Mucosa of stomach (tissue), 1 donor: Measurements from ENCODE around the gene NTM.

ENCODE experiments used
- H3K27me3 ChIP-seq: one replicate; pipeline ENCODE4 v1.7.0; 2013; ENCODE audit warnings: mild to moderate bottlenecking, low read length; ENCODE audit not compliant: control insufficient read depth, insufficient read depth
- H3K36me3 ChIP-seq: one replicate; pipeline ENCODE4 v1.7.0; 2013; ENCODE audit warnings: low read length; ENCODE audit not compliant: control insufficient read depth, insufficient read depth
- H3K4me1 ChIP-seq: one replicate; pipeline ENCODE4 v1.7.0; 2013; ENCODE audit warnings: mild to moderate bottlenecking, low read length; ENCODE audit not compliant: control insufficient read depth, insufficient read depth
- H3K4me3 ChIP-seq: one replicate; pipeline ENCODE4 v1.7.0; 2013; ENCODE audit warnings: low read length
- H3K9ac ChIP-seq: one replicate; pipeline ENCODE4 v1.7.0; 2013; ENCODE audit warnings: mild to moderate bottlenecking, low read length, moderate library complexity
- H3K9me3 ChIP-seq: one replicate; pipeline ENCODE4 v1.7.0; 2013; ENCODE audit warnings: mild to moderate bottlenecking, low read length, moderate library complexity; ENCODE audit not compliant: control insufficient read depth
- donor health status: Pancreatic carcinoma.

Gene NTM

GRCh38 chr11:131871006-131871405 lies 500.6 kb downstream of the NTM start:
- Histone ChIP-seq H3K4me1 (no peaks in the 10 kb centered on the region), H3K4me3 (no peak overlapping the region), H3K36me3 (no peaks in the 10 kb centered on the region), H3K9ac (no peak overlapping the region), H3K9me3 (no peaks in the 10 kb centered on the region), H3K27me3 (no peaks in the 10 kb centered on the region)

GRCh38 chr11:131874070-131874469 lies 503.7 kb downstream of the NTM start:
- H3K27me3 ChIP-seq = no peaks in the 10 kb centered on the region
- H3K4me3 ChIP-seq = no peak overlapping the region
- H3K36me3 ChIP-seq = no peaks in the 10 kb centered on the region
- H3K9me3 ChIP-seq = no peaks in the 10 kb centered on the region
- no peak overlapping the region for H3K9ac ChIP-seq
- H3K4me1 ChIP-seq = no peaks in the 10 kb centered on the region

- H3K36me3 ChIP-seq = no peaks in the 10 kb centered on the region
- H3K27me3 ChIP-seq = no peaks in the 10 kb centered on the region
- H3K9ac ChIP-seq = no peak overlapping the region
- no peak overlapping the region for H3K4me3 ChIP-seq
- no peaks in the 10 kb centered on the region for H3K9me3 ChIP-seq
- no peaks in the 10 kb centered on the region for H3K4me1 ChIP-seq
Measured at GRCh38 chr11:131875611-131876010, 505.2 kb downstream of the NTM start.

GRCh38 chr11:131877246-131877942 lies 507.0 kb downstream of the NTM start:
- no peaks in the 10 kb centered on the region for H3K9me3 ChIP-seq
- H3K27me3 ChIP-seq = no peaks in the 10 kb centered on the region
- no peaks in the 10 kb centered on the region for H3K4me1 ChIP-seq
- H3K9ac ChIP-seq = no peak overlapping the region
- no peak overlapping the region for H3K4me3 ChIP-seq
- H3K36me3 ChIP-seq = no peaks in the 10 kb centered on the region

- Histone ChIP-seq H3K9ac (no peak overlapping the region), H3K27me3 (no peaks in the 10 kb centered on the region), H3K4me1 (no peaks in the 10 kb centered on the region), H3K36me3 (no peaks in the 10 kb centered on the region), H3K4me3 (no peak overlapping the region), H3K9me3 (no peaks in the 10 kb centered on the region)
Measured at GRCh38 chr11:131880316-131880715, 509.9 kb downstream of the NTM start.

- Histone ChIP-seq H3K36me3 (no peaks in the 10 kb centered on the region), H3K27me3 (no peaks in the 10 kb centered on the region), H3K9ac (no peak overlapping the region), H3K4me3 (no peak overlapping the region), H3K9me3 (no peaks in the 10 kb centered on the region), H3K4me1 (no peaks in the 10 kb centered on the region)
Measured at GRCh38 chr11:131880976-131881375, 510.6 kb downstream of the NTM start.

- H3K4me1 ChIP-seq = no peaks in the 10 kb centered on the region
- no peaks in the 10 kb centered on the region for H3K27me3 ChIP-seq
- H3K9me3 ChIP-seq = no peaks in the 10 kb centered on the region
- H3K9ac ChIP-seq = no peak overlapping the region
- H3K36me3 ChIP-seq = no peaks in the 10 kb centered on the region
- H3K4me3 ChIP-seq = no peak overlapping the region
Measured at GRCh38 chr11:131883332-131883731, 512.9 kb downstream of the NTM start.

GRCh38 chr11:131884461-131885073 lies 514.2 kb downstream of the NTM start:
- no peaks in the 10 kb centered on the region for H3K4me1 ChIP-seq

GRCh38 chr11:131885431-131885830 lies 515.0 kb downstream of the NTM start:
- no peak overlapping the region for H3K4me3 ChIP-seq
- peaks cover 7% of the 10 kb centered on the region for H3K4me1 ChIP-seq
- no peak overlapping the region for H3K9ac ChIP-seq
- no peaks in the 10 kb centered on the region for H3K36me3 ChIP-seq
- no peaks in the 10 kb centered on the region for H3K9me3 ChIP-seq
- H3K27me3 ChIP-seq = no peaks in the 10 kb centered on the region

More at GRCh38 chr11:131884461-131885073, 514.2 kb downstream of the NTM start:
- Histone ChIP-seq H3K36me3 (no peaks in the 10 kb centered on the region), H3K27me3 (no peaks in the 10 kb centered on the region), H3K4me3 (no peak overlapping the region), H3K9ac (no peak overlapping the region), H3K9me3 (no peaks in the 10 kb centered on the region)

- Histone ChIP-seq H3K4me1 (peaks cover 7% of the 10 kb centered on the region), H3K9me3 (no peaks in the 10 kb centered on the region), H3K27me3 (no peaks in the 10 kb centered on the region), H3K36me3 (no peaks in the 10 kb centered on the region), H3K9ac (no peak overlapping the region), H3K4me3 (no peak overlapping the region)
Measured at GRCh38 chr11:131886201-131886600, 515.8 kb downstream of the NTM start.

- Histone ChIP-seq H3K9me3 (no peaks in the 10 kb centered on the region), H3K9ac (no peak overlapping the region), H3K4me1 (peaks cover 7% of the 10 kb centered on the region), H3K36me3 (no peaks in the 10 kb centered on the region), H3K27me3 (no peaks in the 10 kb centered on the region), H3K4me3 (no peak overlapping the region)
Measured at GRCh38 chr11:131888230-131888855, 517.9 kb downstream of the NTM start.

- Histone ChIP-seq H3K4me1 (peaks cover 7% of the 10 kb centered on the region), H3K4me3 (no peak overlapping the region), H3K27me3 (no peaks in the 10 kb centered on the region), H3K36me3 (no peaks in the 10 kb centered on the region), H3K9me3 (no peaks in the 10 kb centered on the region), H3K9ac (no peak overlapping the region)
Measured at GRCh38 chr11:131889146-131889577, 518.7 kb downstream of the NTM start.
